IMR-90 (cell line): Measurements from ENCODE around the gene BEGAIN. TPM values are rescaled to one million over a fixed set of nuclear protein-coding genes. Genes with fewer than 3 reads are reported as not detected.

ENCODE experiments used
- ATAC-seq: fragments of 200-7000 bp; cut with Tn5 transposase; 2 replicates; pipeline ENCODE4 v1.9.1; 2020; ENCODE audit warnings: low read depth, mild to moderate bottlenecking, moderate library complexity
- BruUV-seq: library from RNA; stranded (reverse); fragments of 400-500 nt; replicated peaks from 2 replicates; lab custom pipeline; 2021; lab: Mats Ljungman, UMichigan
- CTCF ChIA-PET: fragments of 300-600 bp; formaldehyde crosslinking; extraction: SDS; loops from one replicate; lab custom pipeline; 2021; ENCODE audit warnings: antibody characterized with exemption; lab: Yijun Ruan, JAX
- POLR2A ChIA-PET: fragments of 300-600 bp; sonication (Branson Sonifier 250); formaldehyde crosslinking; loops from one replicate; lab custom pipeline; 2022; ENCODE audit warnings: antibody characterized with exemption; ENCODE audit not compliant: unreplicated experiment; lab: Charles Lee
- DNase-seq: peaks from one replicate; pipeline ENCODE4 v3.0.0; 2013
- H2AFZ ChIP-seq: replicated peaks from 2 replicates; pipeline ENCODE3; 2013; ENCODE audit warnings: low read length, mild to moderate bottlenecking; ENCODE audit not compliant: poor library complexity
- H2AK5ac ChIP-seq: 2 replicates; pipeline ENCODE4 v1.6.1; 2013; ENCODE audit warnings: low read depth, low read length, inconsistent platforms
- H2AK9ac ChIP-seq: replicated peaks from 2 replicates; pipeline ENCODE3; 2013; ENCODE audit warnings: mild to moderate bottlenecking, low read depth, low read length, moderate library complexity; ENCODE audit not compliant: poor library complexity
- H2BK120ac ChIP-seq: 2 replicates; pipeline ENCODE4 v1.6.1; 2013; ENCODE audit warnings: low read depth, low read length, inconsistent platforms
- H2BK15ac ChIP-seq: 3 replicates; pipeline ENCODE4 v1.6.1; 2013; ENCODE audit warnings: low read depth, low read length, inconsistent platforms
- H2BK20ac ChIP-seq: 2 replicates; pipeline ENCODE4 v1.6.1; 2013; ENCODE audit warnings: low read depth, mild to moderate bottlenecking, inconsistent platforms, low read length, moderate library complexity
- H2BK5ac ChIP-seq: 2 replicates; pipeline ENCODE4 v1.6.1; 2013; ENCODE audit warnings: mild to moderate bottlenecking, low read depth, low read length, inconsistent platforms; ENCODE audit not compliant: poor library complexity, severe bottlenecking
- H3K14ac ChIP-seq: replicated peaks from 2 replicates; pipeline ENCODE4 v1.6.1; 2013; ENCODE audit warnings: low read depth, low read length, inconsistent platforms
- H3K18ac ChIP-seq: 2 replicates; pipeline ENCODE4 v1.6.1; 2013; ENCODE audit warnings: low read depth, low read length, control low read depth
- H3K23ac ChIP-seq: 2 replicates; pipeline ENCODE4 v1.6.1; 2013; ENCODE audit warnings: low read depth, low read length, inconsistent platforms
- H3K27ac ChIP-seq: 2 replicates; pipeline ENCODE4 v1.5.1; 2013; ENCODE audit warnings: mild to moderate bottlenecking, control low read depth, low read length; ENCODE audit not compliant: insufficient read depth
- H3K27me3 ChIP-seq: 2 replicates; pipeline ENCODE4 v1.6.1; 2013; ENCODE audit warnings: low read length; ENCODE audit not compliant: control insufficient read depth, insufficient read depth
- H3K36me3 ChIP-seq: 2 replicates; pipeline ENCODE4 v1.6.1; 2013; ENCODE audit warnings: low read length, mixed read lengths; ENCODE audit not compliant: control insufficient read depth, insufficient read depth
- H3K4ac ChIP-seq: 2 replicates; pipeline ENCODE4 v1.6.1; 2013; ENCODE audit warnings: low read depth, low read length, inconsistent platforms
- H3K4me1 ChIP-seq: 2 replicates; pipeline ENCODE4 v1.6.1; 2013; ENCODE audit warnings: low read length, mixed read lengths; ENCODE audit not compliant: control insufficient read depth, insufficient read depth
- H3K4me2 ChIP-seq: 2 replicates; pipeline ENCODE4 v1.6.1; 2013; ENCODE audit warnings: low read depth, mild to moderate bottlenecking, control low read depth, low read length, moderate library complexity
- H3K4me3 ChIP-seq: 2 replicates; pipeline ENCODE4 v1.5.1; 2013; ENCODE audit warnings: low read depth, mild to moderate bottlenecking, control low read depth, low read length, moderate library complexity; ENCODE audit not compliant: insufficient read depth
- H3K56ac ChIP-seq: 2 replicates; pipeline ENCODE4 v1.6.1; 2013; ENCODE audit warnings: low read length, inconsistent platforms; ENCODE audit not compliant: insufficient read depth; ENCODE audit errors: extremely low read depth
- H3K79me1 ChIP-seq, 2 experiments: 2 replicates each; pipeline ENCODE4 v1.6.1; 2013; ENCODE audit warnings: low read length in 2 of 2, inconsistent platforms in 1 of 2, low read depth in 1 of 2
- H3K9ac ChIP-seq: 2 replicates; pipeline ENCODE4 v1.6.1; 2013; ENCODE audit warnings: low read depth, low read length, control low read depth
- H3K9me1 ChIP-seq: 2 replicates; pipeline ENCODE4 v1.6.1; 2013; ENCODE audit warnings: low read length, inconsistent platforms; ENCODE audit not compliant: insufficient read depth
- H3K9me3 ChIP-seq: 2 replicates; pipeline ENCODE4 v1.6.1; 2013; ENCODE audit warnings: low read length; ENCODE audit not compliant: control insufficient read depth, insufficient read depth
- H4K20me1 ChIP-seq: 2 replicates; pipeline ENCODE4 v1.6.1; 2013; ENCODE audit warnings: low read length, inconsistent platforms; ENCODE audit not compliant: insufficient read depth
- H4K5ac ChIP-seq: 2 replicates; pipeline ENCODE4 v1.6.1; 2013; ENCODE audit warnings: mild to moderate bottlenecking, low read depth, low read length, control low read depth
- H4K8ac ChIP-seq, 2 experiments: 2 replicates each; pipeline ENCODE4 v1.6.1; 2013; ENCODE audit warnings: low read depth in 2 of 2, low read length in 2 of 2, control low read depth in 1 of 2, inconsistent platforms in 1 of 2
- H4K91ac ChIP-seq: 2 replicates; pipeline ENCODE4 v1.6.1; 2013; ENCODE audit warnings: low read depth, low read length, inconsistent platforms; ENCODE audit not compliant: insufficient read depth
- CTCF ChIP-seq: conservative IDR thresholded peaks from 2 replicates; pipeline ENCODE4 v1.5.1; 2012; ENCODE audit warnings: mild to moderate bottlenecking, low read depth, low read length, improper control_type of control experiment
- MAZ ChIP-seq: IDR thresholded peaks from 2 replicates; pipeline ENCODE4 v1.6.1; 2012; ENCODE audit warnings: low read depth, mild to moderate bottlenecking, low read length, improper control_type of control experiment, moderate library complexity, borderline replicate concordance
- SMC3 ChIP-seq: fragments of 150-350 bp; IDR thresholded peaks from 2 replicates; pipeline ENCODE4 v1.6.1; 2016; ENCODE audit warnings: low read depth, mild to moderate bottlenecking, antibody characterized with exemption, low read length, moderate library complexity
- USF2 ChIP-seq: fragments of 150-350 bp; IDR thresholded peaks from 2 replicates; pipeline ENCODE4 v1.6.1; 2017; ENCODE audit warnings: mild to moderate bottlenecking, antibody characterized with exemption, low read length, low read depth
- WGBS, 2 experiments: methylation state at CpG; one replicate each; pipeline versions ENCODE4 v1.1.5 to v1.1.7; 2013; ENCODE audit warnings: missing lambda C conversion rate in 2 of 2; ENCODE audit not compliant: insufficient read length in 1 of 2; ENCODE audit errors: extremely low coverage in 2 of 2; 5-methylcytosine and 5-hydroxymethylcytosine counted together
- dilution Hi-C: fragments of 300-500 bp; cut with HindIII; formaldehyde crosslinking; loops from one replicate; pipeline ENCODE4 v1.14.3; 2018; ENCODE audit warnings: low sequenced_read_pairs; ENCODE audit not compliant: unreplicated experiment
- in situ Hi-C: fragments of 300-500 bp; cut with MboI; formaldehyde crosslinking; loops from 3 replicates; pipeline ENCODE4 v1.14.3; 2019; ENCODE audit warnings: low sequenced_read_pairs, inconsistent platforms, mixed read lengths
- intact Hi-C: fragments of 100-400 bp; cut with micrococcal nuclease; formaldehyde crosslinking; loops from 2 replicates; pipeline ENCODE4 v1.10.0; 2022
- polyA plus RNA-seq, 3 experiments: library from polyadenylated mRNA; depleted of rRNA; stranded (reverse); fragments of >200 nt; gene quantifications; 2 replicates each; pipeline ENCODE4 v1.2.3, GENCODE V29; 2012; ENCODE audit warnings: low replicate concordance in 1 of 3
- total RNA-seq: library from RNA; depleted of rRNA; stranded (reverse); fragments of >200 nt; gene quantifications from 2 replicates; pipeline ENCODE4 v1.2.3, GENCODE V29; 2012

Gene BEGAIN
- total and polyA plus RNA-seq, 2 of the 4 experiments (the other 2 are of a cell fraction): 0.18 to 0.99 TPM

- BruUV-seq: no TSS peak
- Histone ChIP-seq H2BK20ac (no peak overlapping the region), H3K14ac (no peak overlapping the region), H3K56ac (no peak overlapping the region), H4K5ac (no peak overlapping the region), H4K91ac (no peak overlapping the region), H3K36me3 (no peaks in the 10 kb centered on the region), H4K8ac (no peak overlapping the region), H2AFZ (no peak overlapping the region), H3K27ac (no peak overlapping the region), H3K27me3 (no peaks in the 10 kb centered on the region), H3K23ac (no peak overlapping the region), H3K9me1 (no peaks in the 10 kb centered on the region), H2BK15ac (no peak overlapping the region), H2AK9ac (no peak overlapping the region), H3K18ac (no peak overlapping the region), H3K4me1 (no peaks in the 10 kb centered on the region), H2BK120ac (no peak overlapping the region), H2AK5ac (no peak overlapping the region), H3K9me3 (peaks cover 2% of the 10 kb centered on the region; the same call in 1 of the 2 replicates), H2BK5ac (no peak overlapping the region), H3K4me2 (no peak overlapping the region), H3K79me1 (peaks cover 2 to 6% of the 10 kb centered on the region in 2 experiments; a peak in 2 of 4 replicates), H3K9ac (no peak overlapping the region), H3K4me3 (no peak overlapping the region), H4K20me1 (peaks cover 28% of the 10 kb centered on the region), H3K4ac (no peak overlapping the region)
- no peak for DNase-seq
- TF ChIP-seq SMC3 (no peak), MAZ (no peak), USF2 (no peak), CTCF (no peak)
- ATAC-seq: no peak
- POLR2A ChIA-PET: no interaction called here
- intact Hi-C loops: loop anchor here (10.0 kb wide), 1 partner anchor 565 kb away; no protein-coding TSS in a partner anchor
- in situ Hi-C loops: no loop called here
- dilution Hi-C loops: no loop called here
- CTCF ChIA-PET: no interaction called here
- no CpG with 5 or more reads among the region's 9 CpGs for WGBS, 2 experiments
Observed at GRCh38 chr14:100500128-100500527, 87.1 kb downstream of the BEGAIN start.
